ENCODE measurements around the gene RICTOR. TPM values are rescaled to one million over a fixed set of nuclear protein-coding genes. Genes with fewer than 3 reads are reported as not detected.

RICTOR gene
- total and polyA plus RNA-seq, 11 donors = 6.8 to 76.3 (median 30.8) TPM

GRCh38 chr5:38923661-38924451 lies 150.3 kb downstream of the RICTOR start:
- H3K27ac ChIP-seq = peak overlapping the region in 4 of 12 donors; percentile 4 to 55 (median 10)
- DNase-seq (no peak), ATAC-seq (peak in 3 of 4 donors; percentile 20 to 73 (median 66))
- intact Hi-C loops (cut with DNase I) = loop anchor here in 9 of 10 donors (5.0 to 10.0 kb wide), 6 partner anchors 77 to 502 kb away; partner anchors contain the start of gene OSMR (in 1 of the 9)
- H3K27me3 ChIP-seq = no peaks in the 10 kb centered on the region
- 74 to 80% (median 77%) methylated on average over 3 of the region's 3 CpGs for WGBS, 4 donors
- TF ChIP-seq, protein P1, sequence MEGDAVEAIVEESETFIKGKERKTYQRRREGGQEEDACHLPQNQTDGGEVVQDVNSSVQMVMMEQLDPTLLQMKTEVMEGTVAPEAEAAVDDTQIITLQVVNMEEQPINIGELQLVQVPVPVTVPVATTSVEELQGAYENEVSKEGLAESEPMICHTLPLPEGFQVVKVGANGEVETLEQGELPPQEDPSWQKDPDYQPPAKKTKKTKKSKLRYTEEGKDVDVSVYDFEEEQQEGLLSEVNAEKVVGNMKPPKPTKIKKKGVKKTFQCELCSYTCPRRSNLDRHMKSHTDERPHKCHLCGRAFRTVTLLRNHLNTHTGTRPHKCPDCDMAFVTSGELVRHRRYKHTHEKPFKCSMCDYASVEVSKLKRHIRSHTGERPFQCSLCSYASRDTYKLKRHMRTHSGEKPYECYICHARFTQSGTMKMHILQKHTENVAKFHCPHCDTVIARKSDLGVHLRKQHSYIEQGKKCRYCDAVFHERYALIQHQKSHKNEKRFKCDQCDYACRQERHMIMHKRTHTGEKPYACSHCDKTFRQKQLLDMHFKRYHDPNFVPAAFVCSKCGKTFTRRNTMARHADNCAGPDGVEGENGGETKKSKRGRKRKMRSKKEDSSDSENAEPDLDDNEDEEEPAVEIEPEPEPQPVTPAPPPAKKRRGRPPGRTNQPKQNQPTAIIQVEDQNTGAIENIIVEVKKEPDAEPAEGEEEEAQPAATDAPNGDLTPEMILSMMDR (IDR thresholded peaks at IDR 0.05) = no peak
- no peak for TF ChIP-seq POLR2A (IDR thresholded peaks at IDR 0.05)
- H3K4me3 ChIP-seq = no peak overlapping the region
- peaks cover 0 to 87% (median 55%) of the 10 kb centered on the region in 9 donors for H3K36me3 ChIP-seq
- no peaks in the 10 kb centered on the region for H3K9me3 ChIP-seq
- peaks cover 0 to 36% (median 1%) of the 10 kb centered on the region in 12 donors for H3K4me1 ChIP-seq

GRCh38 chr5:38922199-38922598 lies 152.0 kb downstream of the RICTOR start:
- TF ChIP-seq POLR2A (IDR thresholded peaks at IDR 0.05) = no peak
- TF ChIP-seq, protein P1 (IDR thresholded peaks at IDR 0.05) = peak; percentile 44 to 90 (median 68)
- H3K4me3 ChIP-seq = no peak overlapping the region
- no peaks in the 10 kb centered on the region for H3K27me3 ChIP-seq
- peak; percentile 51 to 68 (median 62) for ATAC-seq
- intact Hi-C loops (cut with DNase I) = loop anchor here in 9 of 10 donors (5.0 to 10.0 kb wide), 6 partner anchors 75 to 500 kb away; partner anchors contain the start of gene OSMR (in 1 of the 9)
- peaks cover 0 to 36% (median 1%) of the 10 kb centered on the region in 12 donors for H3K4me1 ChIP-seq
- DNase-seq = peak in 3 of 5 donors; percentile 20 to 40 (median 33)
- H3K27ac ChIP-seq = no peak overlapping the region
- peaks cover 0 to 89% (median 49%) of the 10 kb centered on the region in 9 donors for H3K36me3 ChIP-seq
- no peaks in the 10 kb centered on the region for H3K9me3 ChIP-seq
- 6 to 19% (median 14%) methylated on average over 1 of the region's 1 CpG for WGBS, 4 donors

DNA sequence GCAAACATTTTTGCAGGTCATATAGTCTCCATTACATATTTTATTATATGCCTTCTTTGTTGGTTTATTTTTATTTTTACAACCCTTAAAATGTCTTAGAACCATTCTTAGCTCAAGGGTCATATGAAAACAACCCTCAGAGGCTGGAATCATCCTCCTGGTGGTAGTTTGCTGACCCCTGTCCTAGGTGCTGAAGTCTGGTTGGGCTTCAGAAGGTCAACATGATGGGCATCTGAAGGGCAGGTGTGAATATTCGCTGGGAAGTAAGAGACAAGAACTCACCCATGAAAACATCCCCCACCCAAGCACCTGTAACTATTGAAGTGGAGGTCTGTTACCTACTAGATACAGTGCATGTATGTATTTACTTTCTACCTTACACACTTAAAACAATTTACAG lies 153.0 kb downstream of the RICTOR start:
- H3K4me1 ChIP-seq = peaks cover 0 to 29% (median 1%) of the 10 kb centered on the region in 12 donors
- TF ChIP-seq, protein P1 (IDR thresholded peaks at IDR 0.05) = no peak
- TF ChIP-seq POLR2A (IDR thresholded peaks at IDR 0.05) = no peak
- 59 to 76% (median 67%) methylated on average over 1 of the region's 1 CpG for WGBS, 4 donors
- H3K27ac ChIP-seq = no peak overlapping the region
- no peaks in the 10 kb centered on the region for H3K27me3 ChIP-seq
- H3K4me3 ChIP-seq = no peak overlapping the region
- intact Hi-C loops (cut with DNase I) = loop anchor here in 9 of 10 donors (5.0 to 10.0 kb wide), 6 partner anchors 74 to 499 kb away; partner anchors contain the start of gene OSMR (in 1 of the 9)
- DNase-seq (no peak), ATAC-seq (no peak)
- no peaks in the 10 kb centered on the region for H3K9me3 ChIP-seq
- H3K36me3 ChIP-seq = peaks cover 0 to 86% (median 39%) of the 10 kb centered on the region in 9 donors

DNA sequence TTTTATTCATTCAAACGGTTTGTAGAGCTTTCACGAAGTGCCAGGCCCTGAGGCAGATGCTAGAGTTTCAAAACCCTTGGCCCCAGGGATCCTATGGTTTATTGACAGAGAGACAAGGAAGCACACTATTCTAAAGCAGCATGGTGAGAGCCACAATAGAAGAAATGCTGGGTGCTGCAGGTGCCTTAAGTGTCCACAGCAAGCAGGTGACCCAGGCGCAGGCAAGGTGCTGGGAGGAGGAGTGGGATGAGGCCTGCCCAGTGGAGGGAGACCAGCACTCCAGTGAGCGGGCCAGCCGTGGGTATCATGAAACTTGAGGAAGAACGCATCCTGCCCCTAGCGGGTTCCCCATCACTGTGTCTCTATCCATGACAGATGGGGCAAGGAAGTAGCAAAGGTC lies 157.4 kb downstream of the RICTOR start:
- H3K27me3 ChIP-seq = no peaks in the 10 kb centered on the region
- H3K9me3 ChIP-seq = peaks cover 0 to 5% (median 0%) of the 10 kb centered on the region in 12 donors
- H3K4me3 ChIP-seq = no peak overlapping the region
- no peaks in the 10 kb centered on the region for H3K4me1 ChIP-seq
- ATAC-seq (no peak), DNase-seq (no peak)
- intact Hi-C loops (cut with DNase I) = loop anchor here in 2 of 10 donors (2.0 to 5.0 kb wide), 2 partner anchors 84 to 90 kb away; no protein-coding TSS in a partner anchor
- H3K36me3 ChIP-seq = peaks cover 0 to 51% (median 25%) of the 10 kb centered on the region in 9 donors
- WGBS, 4 donors = 76 to 85% (median 81%) methylated on average over 7 of the region's 7 CpGs
- no peak overlapping the region for H3K27ac ChIP-seq
- no peak for TF ChIP-seq POLR2A (IDR thresholded peaks at IDR 0.05)
- TF ChIP-seq, protein P1 (IDR thresholded peaks at IDR 0.05) = no peak
